ENCODE measurements around the gene CIT. TPM values are rescaled to one million over a fixed set of nuclear protein-coding genes. Genes with fewer than 3 reads are reported as not detected.

Gene CIT
- total and polyA plus RNA-seq, 8 donors: 7.0 to 33.2 (median 20.8) TPM

- H3K4me1 ChIP-seq: peaks cover 0 to 7% of the 10 kb centered on the region in 2 donors
- DNase-seq: no peak
- peaks cover 0 to 30% of the 10 kb centered on the region in 2 donors for H3K36me3 ChIP-seq
- H3K27me3 ChIP-seq: no peaks in the 10 kb centered on the region
- no peak for TF ChIP-seq CTCF (IDR thresholded peaks at IDR 0.05)
- intact Hi-C loops (cut with DNase I): no loop called here
- no peak overlapping the region for H3K4me3 ChIP-seq
- no peaks in the 10 kb centered on the region for H3K9me3 ChIP-seq
- ATAC-seq: peak; percentile 30
- no peak overlapping the region for H3K27ac ChIP-seq
Measured at GRCh38 chr12:119686355-119686754, 190.8 kb downstream of the CIT start.

- H3K27me3 ChIP-seq: no peaks in the 10 kb centered on the region
- H3K27ac ChIP-seq: no peak overlapping the region
- H3K9me3 ChIP-seq: no peaks in the 10 kb centered on the region
- DNase-seq: no peak
- H3K4me1 ChIP-seq: peaks cover 0 to 7% of the 10 kb centered on the region in 2 donors
- no peak for ATAC-seq
- intact Hi-C loops (cut with DNase I): no loop called here
- H3K4me3 ChIP-seq: no peak overlapping the region
- peaks cover 0 to 39% of the 10 kb centered on the region in 2 donors for H3K36me3 ChIP-seq
- no peak for TF ChIP-seq CTCF (IDR thresholded peaks at IDR 0.05)
Measured at GRCh38 chr12:119685375-119685774, 191.7 kb downstream of the CIT start.

- Histone ChIP-seq H3K27me3 (no peaks in the 10 kb centered on the region), H3K27ac (peak overlapping the region in 1 of 2 donors; percentile 53), H3K36me3 (peaks cover 0 to 40% of the 10 kb centered on the region in 2 donors), H3K4me3 (no peak overlapping the region), H3K4me1 (peaks cover 0 to 7% of the 10 kb centered on the region in 2 donors), H3K9me3 (no peaks in the 10 kb centered on the region)
- TF ChIP-seq CTCF (IDR thresholded peaks at IDR 0.05): no peak
- intact Hi-C loops (cut with DNase I): no loop called here
- DNase-seq (peak in 1 of 4 donors; percentile 31), ATAC-seq (peak; percentile 15)
Measured at GRCh38 chr12:119684711-119685369, 192.3 kb downstream of the CIT start.

- Histone ChIP-seq H3K4me1 (peaks cover 0 to 13% of the 10 kb centered on the region in 2 donors), H3K27me3 (no peaks in the 10 kb centered on the region), H3K4me3 (no peak overlapping the region), H3K9me3 (no peaks in the 10 kb centered on the region), H3K36me3 (peaks cover 0 to 47% of the 10 kb centered on the region in 2 donors), H3K27ac (peak overlapping the region in 1 of 2 donors; percentile 53)
- ATAC-seq (no peak), DNase-seq (peak in 1 of 4 donors; percentile 20)
- intact Hi-C loops (cut with DNase I): no loop called here
- TF ChIP-seq CTCF (IDR thresholded peaks at IDR 0.05): no peak
Measured at GRCh38 chr12:119683816-119684215, 193.3 kb downstream of the CIT start.

- peak overlapping the region in 1 of 2 donors; percentile 53 for H3K27ac ChIP-seq
- no peaks in the 10 kb centered on the region for H3K9me3 ChIP-seq
- H3K4me3 ChIP-seq: no peak overlapping the region
- ATAC-seq (no peak), DNase-seq (no peak)
- peaks cover 0 to 51% of the 10 kb centered on the region in 2 donors for H3K36me3 ChIP-seq
- intact Hi-C loops (cut with DNase I): no loop called here
- no peaks in the 10 kb centered on the region for H3K27me3 ChIP-seq
- peaks cover 0 to 13% of the 10 kb centered on the region in 2 donors for H3K4me1 ChIP-seq
- TF ChIP-seq CTCF (IDR thresholded peaks at IDR 0.05): no peak
Measured at GRCh38 chr12:119683413-119683812, 193.7 kb downstream of the CIT start.

All from left lung (tissue), 10 donors.